ENCODE results near the gene SPEG.

DNA sequence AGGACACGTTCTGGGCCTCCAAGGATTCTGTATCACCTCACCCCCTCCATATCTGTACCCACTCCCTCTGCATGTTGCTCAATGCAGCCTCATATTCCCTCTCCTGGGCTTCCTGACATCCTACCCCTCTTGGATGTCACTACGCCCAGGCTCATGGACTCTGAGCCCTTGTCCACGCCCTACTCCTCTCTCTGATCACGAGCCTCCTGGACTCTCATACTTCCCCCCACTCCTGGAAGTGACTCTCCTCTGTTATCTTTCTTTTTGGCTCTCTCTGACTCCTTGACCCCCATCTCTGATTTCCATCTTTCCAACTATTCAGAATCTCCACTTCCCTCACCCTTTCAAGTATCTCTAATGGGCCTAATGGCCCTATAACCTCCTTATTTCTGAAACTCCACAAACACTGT, 111.3 kb downstream of the SPEG start:
- TF ChIP-seq, protein P1, sequence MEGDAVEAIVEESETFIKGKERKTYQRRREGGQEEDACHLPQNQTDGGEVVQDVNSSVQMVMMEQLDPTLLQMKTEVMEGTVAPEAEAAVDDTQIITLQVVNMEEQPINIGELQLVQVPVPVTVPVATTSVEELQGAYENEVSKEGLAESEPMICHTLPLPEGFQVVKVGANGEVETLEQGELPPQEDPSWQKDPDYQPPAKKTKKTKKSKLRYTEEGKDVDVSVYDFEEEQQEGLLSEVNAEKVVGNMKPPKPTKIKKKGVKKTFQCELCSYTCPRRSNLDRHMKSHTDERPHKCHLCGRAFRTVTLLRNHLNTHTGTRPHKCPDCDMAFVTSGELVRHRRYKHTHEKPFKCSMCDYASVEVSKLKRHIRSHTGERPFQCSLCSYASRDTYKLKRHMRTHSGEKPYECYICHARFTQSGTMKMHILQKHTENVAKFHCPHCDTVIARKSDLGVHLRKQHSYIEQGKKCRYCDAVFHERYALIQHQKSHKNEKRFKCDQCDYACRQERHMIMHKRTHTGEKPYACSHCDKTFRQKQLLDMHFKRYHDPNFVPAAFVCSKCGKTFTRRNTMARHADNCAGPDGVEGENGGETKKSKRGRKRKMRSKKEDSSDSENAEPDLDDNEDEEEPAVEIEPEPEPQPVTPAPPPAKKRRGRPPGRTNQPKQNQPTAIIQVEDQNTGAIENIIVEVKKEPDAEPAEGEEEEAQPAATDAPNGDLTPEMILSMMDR (IDR thresholded peaks at IDR 0.05) = no peak
- TF ChIP-seq POLR2A (IDR thresholded peaks at IDR 0.05) = no peak

Measured in tibial nerve (tissue), 3 donors.